Amniotic epithelial cell (primary cell): ENCODE results near the gene KRT78.
A peak's percentile ranks its signal among the peaks of the same experiment; 100 is the strongest.

Experiments used
- DNase-seq: peaks from one replicate; pipeline ENCODE4 v3.0.0-alpha.2; 2010; ENCODE audit warnings: low read depth

KRT78 gene

GRCh38 chr12:52838609-52839435 is 10.0 kb downstream of the KRT78 start:
- DNase-seq = no peak

- peak; percentile 58 for DNase-seq
Observed at GRCh38 chr12:52837781-52838608, 10.8 kb downstream of the KRT78 start.

- peak; percentile 89 for DNase-seq
Observed at GRCh38 chr12:52837413-52837741, 11.4 kb downstream of the KRT78 start.

GRCh38 chr12:52836491-52837412 is 12.0 kb downstream of the KRT78 start:
- DNase-seq = no peak

GRCh38 chr12:52836042-52836466 is 12.7 kb downstream of the KRT78 start:
- peak; percentile 88 for DNase-seq

GRCh38 chr12:52835271-52836041 is 13.3 kb downstream of the KRT78 start:
- DNase-seq = no peak

DNA sequence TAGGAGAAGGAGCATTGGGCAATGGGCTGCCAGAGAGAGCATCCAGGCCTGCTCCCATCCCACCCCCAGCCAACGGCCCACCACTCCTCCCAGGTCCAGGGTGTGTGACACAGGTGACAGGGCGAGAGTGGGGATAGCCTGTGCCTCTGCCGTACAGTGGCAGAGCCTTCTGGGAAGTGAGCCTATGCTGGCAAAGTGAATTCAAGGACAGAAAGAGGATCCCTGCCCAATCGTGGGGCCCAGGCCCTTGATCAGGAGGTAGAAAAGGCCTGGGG is 14.1 kb downstream of the KRT78 start:
- DNase-seq = no peak

DNA sequence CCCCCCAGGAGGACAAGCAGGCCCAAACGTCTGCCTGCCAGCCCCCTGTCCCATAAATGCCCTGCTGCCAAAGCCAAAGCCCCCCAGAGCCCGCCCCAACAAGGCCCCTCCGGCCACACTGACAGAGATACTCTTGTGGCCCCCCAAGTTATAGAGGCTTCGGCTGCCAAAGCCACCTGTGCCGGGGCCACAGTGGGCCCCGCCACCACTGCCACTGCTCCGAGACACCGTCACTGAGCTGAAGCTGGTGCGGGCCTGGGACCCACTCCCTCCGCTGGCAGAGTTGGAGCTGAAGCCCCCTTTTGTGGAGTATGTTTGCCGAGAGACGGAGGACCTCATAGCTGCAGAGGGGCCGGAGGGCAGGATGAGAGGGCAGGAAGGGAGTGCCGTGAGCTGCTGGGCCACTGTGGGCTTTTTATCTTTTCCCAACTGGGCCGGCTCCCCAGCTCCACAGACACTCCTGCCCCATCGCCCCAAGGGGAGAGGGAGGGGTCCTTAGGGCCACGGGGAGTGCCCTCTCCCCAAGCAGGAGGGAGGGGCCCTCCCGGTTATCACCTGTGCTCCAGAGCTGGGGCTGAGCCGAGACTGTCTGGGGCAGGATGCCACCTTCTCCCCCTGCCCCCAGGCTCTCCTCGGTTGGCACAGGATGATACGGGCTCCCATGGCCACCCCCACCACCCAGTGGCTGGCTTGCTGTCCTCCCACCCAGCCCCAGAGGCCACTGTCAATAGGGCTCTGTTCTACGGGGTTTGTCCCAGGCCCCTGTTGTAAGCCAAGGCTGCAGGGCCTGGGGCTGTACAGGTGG is 14.7 kb downstream of the KRT78 start, which contains the start of gene KRT79:
Gene KRT79 (minus strand): TSS at position 390 of the 805 bp plus-strand sequence. CDS start 51 bp downstream, at position 339.
- no peak for DNase-seq

GRCh38 chr12:52832985-52833905 is 15.5 kb downstream of the KRT78 start:
- no peak for DNase-seq

DNA sequence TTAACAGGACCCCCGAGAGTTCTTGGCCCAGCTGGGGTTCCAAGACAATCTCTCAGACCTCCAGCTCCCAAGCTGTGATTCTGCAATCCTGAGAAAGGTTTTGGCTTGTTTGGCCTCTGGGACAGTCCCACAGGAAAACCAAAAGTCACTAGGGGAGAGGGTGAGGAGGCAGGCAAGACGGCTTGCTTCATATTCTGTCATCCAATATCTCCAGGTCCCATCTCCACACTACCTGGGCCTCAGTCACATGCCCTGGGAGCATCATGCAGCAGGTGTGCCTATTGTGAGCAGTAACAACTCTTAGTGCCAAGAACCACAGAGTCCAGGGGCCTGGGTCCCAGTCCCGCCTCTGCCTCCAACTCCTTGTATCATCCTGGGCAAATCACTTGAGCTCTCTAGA is 16.3 kb downstream of the KRT78 start:
- DNase-seq = no peak

- no peak for DNase-seq
Observed at GRCh38 chr12:52831251-52831650, 17.5 kb downstream of the KRT78 start.

- no peak for DNase-seq
Observed at GRCh38 chr12:52829986-52830770, 18.6 kb downstream of the KRT78 start.

GRCh38 chr12:52828591-52829021 is 20.2 kb downstream of the KRT78 start:
- DNase-seq = peak; percentile 65

DNA sequence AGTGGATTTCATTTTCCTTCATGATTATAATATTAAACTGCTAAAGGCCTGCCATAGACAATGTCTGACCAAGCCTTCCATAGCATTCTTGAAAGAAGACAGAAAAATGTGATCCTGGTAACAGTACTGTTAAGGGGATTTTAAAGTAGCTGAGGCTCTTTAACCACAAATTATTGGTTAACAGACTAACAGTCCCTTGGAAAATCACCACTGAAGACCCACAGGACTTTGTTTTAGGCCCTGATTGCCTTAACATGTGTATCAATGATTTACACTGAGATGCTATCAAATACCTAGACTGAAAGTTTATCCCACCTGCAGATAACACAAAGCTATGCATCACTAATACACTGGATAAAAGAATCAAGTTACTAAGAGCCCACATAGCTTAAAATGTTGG is 20.6 kb downstream of the KRT78 start:
- DNase-seq = no peak

GRCh38 chr12:52827499-52828090 is 21.2 kb downstream of the KRT78 start:
- DNase-seq = no peak

DNA sequence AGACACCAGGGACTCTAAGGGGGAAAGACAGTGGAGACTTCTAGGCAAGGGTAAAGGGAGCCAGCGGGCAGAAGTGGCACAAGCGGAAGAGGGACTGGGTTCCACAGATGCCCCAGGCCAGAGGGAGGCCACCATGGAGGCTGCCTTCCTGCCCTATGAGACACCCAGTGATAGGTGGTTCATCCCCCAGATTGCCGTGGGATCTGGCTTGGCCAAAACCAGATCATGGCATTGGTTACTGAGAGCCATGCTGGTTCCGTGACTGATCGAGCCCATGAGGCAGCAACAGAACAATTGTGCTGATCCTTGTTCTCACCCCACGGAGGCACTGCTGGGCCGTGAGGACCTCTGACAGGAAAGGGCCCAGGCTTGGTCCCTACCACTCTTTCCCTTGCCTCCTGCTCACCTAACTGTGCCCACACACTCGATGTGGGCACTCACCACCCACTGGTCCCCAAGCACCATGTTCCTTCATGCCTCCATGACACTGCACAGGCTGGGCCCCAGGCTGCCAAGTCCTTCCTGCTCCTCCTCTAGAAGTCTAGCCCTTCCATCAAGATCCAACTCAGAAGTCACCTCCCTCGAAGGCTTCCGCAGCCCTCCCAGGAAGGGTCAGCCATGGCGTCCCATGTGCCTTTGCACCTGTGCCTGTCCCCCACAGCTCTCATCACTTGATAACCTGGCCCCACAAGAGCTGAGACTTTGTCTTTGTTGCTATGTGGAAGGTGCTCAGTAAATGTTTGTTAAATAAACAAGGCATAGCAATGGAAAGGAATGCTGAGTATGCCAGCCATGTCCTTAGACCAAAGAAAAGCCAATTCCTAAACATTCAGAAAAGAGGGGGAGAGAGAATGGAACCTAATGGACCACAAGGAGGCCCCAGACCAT is 21.9 kb downstream of the KRT78 start:
- no peak for DNase-seq

DNA sequence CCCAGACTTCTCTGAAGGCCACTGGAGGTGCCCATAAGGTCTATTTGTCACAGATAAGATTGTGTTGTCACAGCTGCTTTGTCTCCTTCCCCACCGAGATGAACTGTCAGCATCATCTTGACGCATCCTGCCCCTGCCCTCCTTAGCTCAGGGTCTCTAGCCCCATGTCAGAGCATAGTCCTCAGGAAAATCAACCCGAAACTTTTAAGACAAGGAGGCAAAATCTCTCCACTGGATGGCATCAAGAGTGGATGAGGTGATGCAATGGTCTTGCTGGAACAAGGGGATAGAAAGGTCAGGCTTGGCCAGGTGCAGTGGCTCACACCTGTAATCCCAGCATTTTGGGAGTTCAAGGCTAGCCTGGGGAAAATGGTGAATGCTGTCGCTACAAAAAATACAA is 22.8 kb downstream of the KRT78 start:
- DNase-seq = no peak
